ENCODE data around the gene NECTIN2.

- TF ChIP-seq TCF4 (CRISPR knock-in tag; IDR thresholded peaks at IDR 0.05; ENCODE audit: borderline replicate concordance): no peak
- no peak for TF ChIP-seq BACH2 (CRISPR knock-in tag; IDR thresholded peaks at IDR 0.05; ENCODE audit: borderline replicate concordance)
- no peak for TF ChIP-seq SNAI2 (CRISPR knock-in tag; IDR thresholded peaks at IDR 0.05)
- no peak for TF ChIP-seq ZNF8 (CRISPR knock-in tag; IDR thresholded peaks at IDR 0.05)
Measured at GRCh38 chr19:44908836-44909261, 62.8 kb downstream of the NECTIN2 start.

All from SK-N-SH treated with all-trans-retinoic acid at 6 μM for 48 hours (cell line).